Liver (tissue), 9 donors: ENCODE measurements around the gene SNRK. TPM values are rescaled to one million over a fixed set of nuclear protein-coding genes. Genes with fewer than 3 reads are reported as not detected.

Experiments used
- DNase-seq: peaks from one replicate; pipeline ENCODE4 v3.0.0-alpha.2; 2017; ENCODE audit warnings: low spot score
- H3K27ac ChIP-seq, 2 donors: one replicate each; pipeline ENCODE4 v1.7.0; 2013; ENCODE audit warnings: inconsistent platforms in 2 of 2, low read length in 2 of 2, control low read depth in 1 of 2, low read depth in 1 of 2, mild to moderate bottlenecking in 1 of 2
- H3K27me3 ChIP-seq, 4 donors: one replicate each; pipeline versions ENCODE4 v1.6.1 to v1.7.0; 2013; ENCODE audit warnings: low read length in 3 of 4, inconsistent platforms in 1 of 4, mild to moderate bottlenecking in 1 of 4, moderate library complexity in 1 of 4; ENCODE audit not compliant: control insufficient read depth in 4 of 4, insufficient read depth in 4 of 4
- H3K36me3 ChIP-seq, 4 donors: one replicate each; pipeline versions ENCODE4 v1.6.1 to v1.7.0; 2013; ENCODE audit warnings: low read length in 3 of 4, mild to moderate bottlenecking in 3 of 4, low read depth in 1 of 4, moderate library complexity in 1 of 4; ENCODE audit not compliant: control insufficient read depth in 4 of 4, insufficient read depth in 3 of 4
- H3K4me1 ChIP-seq, 4 donors: one replicate each; pipeline versions ENCODE4 v1.6.1 to v1.7.0; 2013; ENCODE audit warnings: low read length in 3 of 4, mild to moderate bottlenecking in 3 of 4, moderate library complexity in 1 of 4; ENCODE audit not compliant: control insufficient read depth in 4 of 4, insufficient read depth in 4 of 4
- H3K4me3 ChIP-seq, 3 donors: one replicate each; pipeline versions ENCODE4 v1.6.1 to v1.7.0; 2013; ENCODE audit warnings: low read length in 3 of 3, control low read depth in 1 of 3, low read depth in 1 of 3, mild to moderate bottlenecking in 1 of 3
- H3K9ac ChIP-seq, 2 donors: one replicate each; pipeline ENCODE4 v1.7.0; 2013; ENCODE audit warnings: low read length in 2 of 2, mild to moderate bottlenecking in 2 of 2, moderate library complexity in 2 of 2, control low read depth in 1 of 2, low read depth in 1 of 2
- H3K9me3 ChIP-seq, 4 donors: one replicate each; pipeline versions ENCODE4 v1.6.1 to v1.7.0; 2013; ENCODE audit warnings: low read length in 3 of 4; ENCODE audit not compliant: control insufficient read depth in 4 of 4
- ATF3 ChIP-seq: IDR thresholded peaks from 2 replicates; pipeline ENCODE4 v1.6.1; 2016; ENCODE audit warnings: antibody characterized with exemption
- EGR1 ChIP-seq, 2 donors: IDR thresholded peaks; 2 replicates each; pipeline ENCODE4 v1.6.1; 2016 to 2018; ENCODE audit warnings: antibody characterized with exemption in 2 of 2, low read depth in 2 of 2
- FOXA1 ChIP-seq: IDR thresholded peaks from 2 replicates; pipeline ENCODE4 v1.6.1; 2016; ENCODE audit warnings: antibody characterized with exemption
- FOXA2 ChIP-seq: IDR thresholded peaks from 2 replicates; pipeline ENCODE4 v1.6.1; 2016; ENCODE audit warnings: antibody characterized with exemption
- GABPA ChIP-seq, 2 donors: IDR thresholded peaks in 1 of 2; conservative IDR thresholded peaks in 1 of 2; 2 replicates each; pipeline ENCODE4 v1.6.1; 2016; ENCODE audit warnings: antibody characterized with exemption in 2 of 2, mild to moderate bottlenecking in 1 of 2, moderate library complexity in 1 of 2
- HNF4A ChIP-seq, 2 donors: conservative IDR thresholded peaks; 2 replicates each; pipeline ENCODE4 v1.6.1; 2016; ENCODE audit warnings: antibody characterized with exemption in 2 of 2, mild to moderate bottlenecking in 2 of 2
- HNF4G ChIP-seq: IDR thresholded peaks from 2 replicates; pipeline ENCODE4 v1.6.1; 2016; ENCODE audit warnings: antibody characterized with exemption
- JUND ChIP-seq, 2 donors: IDR thresholded peaks; 2 replicates each; pipeline ENCODE4 v1.6.1; 2016; ENCODE audit warnings: antibody characterized with exemption in 2 of 2
- MAX ChIP-seq: IDR thresholded peaks from 2 replicates; pipeline ENCODE4 v1.6.1; 2016; ENCODE audit warnings: antibody characterized with exemption
- NR2F2 ChIP-seq: IDR thresholded peaks from 2 replicates; pipeline ENCODE4 v1.6.1; 2016; ENCODE audit warnings: antibody characterized with exemption
- RAD21 ChIP-seq, 2 donors: IDR thresholded peaks; 2 replicates each; pipeline ENCODE4 v1.6.1; 2016; ENCODE audit warnings: antibody characterized with exemption in 2 of 2, mild to moderate bottlenecking in 2 of 2
- RXRA ChIP-seq, 2 donors: IDR thresholded peaks; 2 replicates each; pipeline ENCODE4 v1.6.1; 2017 to 2018; ENCODE audit warnings: antibody characterized with exemption in 2 of 2, mild to moderate bottlenecking in 1 of 2
- SP1 ChIP-seq: IDR thresholded peaks from 2 replicates; pipeline ENCODE4 v1.6.1; 2018; ENCODE audit warnings: antibody characterized with exemption, mild to moderate bottlenecking
- TAF1 ChIP-seq: conservative IDR thresholded peaks from 2 replicates; pipeline ENCODE4 v1.6.1; 2016; ENCODE audit warnings: antibody characterized with exemption, mild to moderate bottlenecking
- YY1 ChIP-seq: IDR thresholded peaks from 2 replicates; pipeline ENCODE4 v1.6.1; 2016; ENCODE audit warnings: antibody characterized with exemption, mild to moderate bottlenecking
- ZBTB33 ChIP-seq: IDR thresholded peaks from 2 replicates; pipeline ENCODE4 v1.6.1; 2016; ENCODE audit warnings: antibody characterized with exemption
- WGBS: extraction: QIAGEN DNeasy Blood & Tissue Kit; methylation state at CpG from one replicate; pipeline ENCODE4 v1.1.7; 2013; 5-methylcytosine and 5-hydroxymethylcytosine counted together
- polyA plus RNA-seq, 2 donors: library from polyadenylated mRNA; stranded (reverse) in 1 of 2; unstranded in 1 of 2; fragments of 200-250 nt in 1 of 2; fragments of >200 nt in 1 of 2; fragmentation: Nextera tagmentation in 1 of 2; extraction: Ambion mirVana in 1 of 2; gene quantifications; one replicate each; pipeline versions ENCODE4 v1.2.1 to v1.2.3, GENCODE V29; 2013 to 2015
- total RNA-seq, 2 donors: library from RNA; depleted of rRNA; stranded (reverse); fragments of >200 nt; gene quantifications; one replicate each; pipeline ENCODE4 v1.2.3, GENCODE V29; 2014
- TF ChIP-seq, protein P1 (sequence below): fragments of 150-350 bp; IDR thresholded peaks from 2 replicates; pipeline ENCODE4 v1.5.1; 2017; ENCODE audit warnings: improper control_type of control experiment, low read depth, low read length; ENCODE audit not compliant: missing input control
- TF ChIP-seq, protein P2 (sequence below): IDR thresholded peaks from 2 replicates; pipeline ENCODE4 v1.6.1; 2016; ENCODE audit warnings: antibody characterized with exemption, mild to moderate bottlenecking
- donor health status: healthy.
- donor health status: healthy.
- donor health status: healthy.
- donor health status: healthy.
- donor health status: healthy.

The SNRK gene
- total and polyA plus RNA-seq, 4 donors, result 5.8 to 28.5 (median 14.6) TPM

DNA sequence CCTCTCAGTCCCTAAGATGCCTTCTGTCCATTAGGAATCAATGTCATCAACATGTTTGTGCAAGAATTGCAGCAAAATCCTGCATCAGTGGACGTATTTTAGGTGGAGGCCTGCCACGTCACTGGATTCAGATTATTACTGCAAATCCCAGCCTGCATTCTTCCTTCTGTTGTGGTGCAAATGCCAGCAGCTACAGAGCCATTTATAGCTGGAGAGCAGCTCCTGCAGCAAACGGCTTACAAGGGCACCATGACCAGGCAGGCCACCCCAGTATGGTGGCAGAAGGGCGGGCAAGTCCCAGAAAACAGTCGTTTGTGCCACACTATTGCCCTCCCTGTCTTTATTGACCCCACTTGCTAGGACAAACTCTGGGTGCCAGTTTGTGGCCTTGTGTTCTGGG lies 74.7 kb downstream of the SNRK start:
- Histone ChIP-seq H3K9me3 (no peaks in the 10 kb centered on the region), H3K27ac (no peak overlapping the region), H3K9ac (no peak overlapping the region), H3K4me1 (peaks cover 0 to 2% (median 0%) of the 10 kb centered on the region in 4 donors), H3K4me3 (no peak overlapping the region), H3K27me3 (no peaks in the 10 kb centered on the region), H3K36me3 (no peaks in the 10 kb centered on the region)
- no peak for DNase-seq
- WGBS, result 92% methylated on average over 5 of the region's 5 CpGs
- no peak for TF ChIP-seq HNF4A (conservative IDR thresholded peaks at IDR 0.05)
- TF ChIP-seq NR2F2, result no peak
- no peak for TF ChIP-seq JUND (IDR thresholded peaks at IDR 0.05)
- TF ChIP-seq RXRA (IDR thresholded peaks at IDR 0.05), result no peak
- no peak for TF ChIP-seq TAF1
- TF ChIP-seq, protein P1, sequence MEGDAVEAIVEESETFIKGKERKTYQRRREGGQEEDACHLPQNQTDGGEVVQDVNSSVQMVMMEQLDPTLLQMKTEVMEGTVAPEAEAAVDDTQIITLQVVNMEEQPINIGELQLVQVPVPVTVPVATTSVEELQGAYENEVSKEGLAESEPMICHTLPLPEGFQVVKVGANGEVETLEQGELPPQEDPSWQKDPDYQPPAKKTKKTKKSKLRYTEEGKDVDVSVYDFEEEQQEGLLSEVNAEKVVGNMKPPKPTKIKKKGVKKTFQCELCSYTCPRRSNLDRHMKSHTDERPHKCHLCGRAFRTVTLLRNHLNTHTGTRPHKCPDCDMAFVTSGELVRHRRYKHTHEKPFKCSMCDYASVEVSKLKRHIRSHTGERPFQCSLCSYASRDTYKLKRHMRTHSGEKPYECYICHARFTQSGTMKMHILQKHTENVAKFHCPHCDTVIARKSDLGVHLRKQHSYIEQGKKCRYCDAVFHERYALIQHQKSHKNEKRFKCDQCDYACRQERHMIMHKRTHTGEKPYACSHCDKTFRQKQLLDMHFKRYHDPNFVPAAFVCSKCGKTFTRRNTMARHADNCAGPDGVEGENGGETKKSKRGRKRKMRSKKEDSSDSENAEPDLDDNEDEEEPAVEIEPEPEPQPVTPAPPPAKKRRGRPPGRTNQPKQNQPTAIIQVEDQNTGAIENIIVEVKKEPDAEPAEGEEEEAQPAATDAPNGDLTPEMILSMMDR, result no peak
- TF ChIP-seq MAX, result no peak
- TF ChIP-seq ZBTB33, result no peak
- no peak for TF ChIP-seq ATF3
- no peak for TF ChIP-seq YY1
- no peak for TF ChIP-seq FOXA1
- no peak for TF ChIP-seq RAD21 (IDR thresholded peaks at IDR 0.05)
- TF ChIP-seq HNF4G, result no peak

DNA sequence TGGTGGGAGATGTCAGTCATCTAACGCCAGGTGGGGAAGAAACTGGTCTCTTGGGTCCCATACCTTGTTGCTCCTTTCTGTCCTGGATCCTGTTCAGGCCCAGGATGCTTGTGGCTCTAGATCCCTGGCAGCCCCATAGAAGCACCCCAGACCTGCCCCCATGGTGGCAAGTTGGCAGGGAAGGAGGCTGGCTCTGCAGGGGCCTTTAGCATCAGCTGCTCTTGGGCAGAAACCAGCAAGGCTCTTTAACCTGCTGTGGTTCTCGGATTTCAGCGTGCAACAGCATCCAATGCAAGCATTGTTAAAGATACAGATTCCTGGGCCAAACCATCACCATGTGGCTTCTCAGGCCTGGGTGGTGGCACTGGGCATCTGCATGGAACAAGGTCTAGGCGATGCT lies 75.8 kb downstream of the SNRK start:
- peaks cover 0 to 2% (median 0%) of the 10 kb centered on the region in 4 donors for H3K4me1 ChIP-seq
- no peak for DNase-seq
- no peaks in the 10 kb centered on the region for H3K27me3 ChIP-seq
- no peak overlapping the region for H3K27ac ChIP-seq
- H3K9me3 ChIP-seq, result no peaks in the 10 kb centered on the region
- no peak overlapping the region for H3K4me3 ChIP-seq
- H3K9ac ChIP-seq, result no peak overlapping the region
- TF ChIP-seq GABPA (IDR thresholded peaks at IDR 0.05 in 1 of 2, conservative IDR thresholded peaks at IDR 0.05 in 1 of 2) (no peak), NR2F2 (no peak), FOXA2 (no peak), YY1 (no peak), HNF4A (conservative IDR thresholded peaks at IDR 0.05) (no peak), JUND (IDR thresholded peaks at IDR 0.05) (no peak), RXRA (IDR thresholded peaks at IDR 0.05) (no peak), TAF1 (no peak), MAX (no peak), SP1 (no peak), HNF4G (no peak), ATF3 (no peak), FOXA1 (no peak), ZBTB33 (no peak), EGR1 (IDR thresholded peaks at IDR 0.05; ENCODE audit: low read depth in 2 of 2) (no peak), RAD21 (IDR thresholded peaks at IDR 0.05) (no peak)
- TF ChIP-seq, protein P1, result no peak
- TF ChIP-seq, protein P2, sequence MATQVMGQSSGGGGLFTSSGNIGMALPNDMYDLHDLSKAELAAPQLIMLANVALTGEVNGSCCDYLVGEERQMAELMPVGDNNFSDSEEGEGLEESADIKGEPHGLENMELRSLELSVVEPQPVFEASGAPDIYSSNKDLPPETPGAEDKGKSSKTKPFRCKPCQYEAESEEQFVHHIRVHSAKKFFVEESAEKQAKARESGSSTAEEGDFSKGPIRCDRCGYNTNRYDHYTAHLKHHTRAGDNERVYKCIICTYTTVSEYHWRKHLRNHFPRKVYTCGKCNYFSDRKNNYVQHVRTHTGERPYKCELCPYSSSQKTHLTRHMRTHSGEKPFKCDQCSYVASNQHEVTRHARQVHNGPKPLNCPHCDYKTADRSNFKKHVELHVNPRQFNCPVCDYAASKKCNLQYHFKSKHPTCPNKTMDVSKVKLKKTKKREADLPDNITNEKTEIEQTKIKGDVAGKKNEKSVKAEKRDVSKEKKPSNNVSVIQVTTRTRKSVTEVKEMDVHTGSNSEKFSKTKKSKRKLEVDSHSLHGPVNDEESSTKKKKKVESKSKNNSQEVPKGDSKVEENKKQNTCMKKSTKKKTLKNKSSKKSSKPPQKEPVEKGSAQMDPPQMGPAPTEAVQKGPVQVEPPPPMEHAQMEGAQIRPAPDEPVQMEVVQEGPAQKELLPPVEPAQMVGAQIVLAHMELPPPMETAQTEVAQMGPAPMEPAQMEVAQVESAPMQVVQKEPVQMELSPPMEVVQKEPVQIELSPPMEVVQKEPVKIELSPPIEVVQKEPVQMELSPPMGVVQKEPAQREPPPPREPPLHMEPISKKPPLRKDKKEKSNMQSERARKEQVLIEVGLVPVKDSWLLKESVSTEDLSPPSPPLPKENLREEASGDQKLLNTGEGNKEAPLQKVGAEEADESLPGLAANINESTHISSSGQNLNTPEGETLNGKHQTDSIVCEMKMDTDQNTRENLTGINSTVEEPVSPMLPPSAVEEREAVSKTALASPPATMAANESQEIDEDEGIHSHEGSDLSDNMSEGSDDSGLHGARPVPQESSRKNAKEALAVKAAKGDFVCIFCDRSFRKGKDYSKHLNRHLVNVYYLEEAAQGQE, result no peak
- H3K36me3 ChIP-seq, result no peaks in the 10 kb centered on the region
- 94% methylated on average over 4 of the region's 4 CpGs for WGBS
